SK-N-SH (cell line): ENCODE data around the gene OXTR. TPM values are rescaled to one million over a fixed set of nuclear protein-coding genes. Genes with fewer than 3 reads are reported as not detected.

Experiments used
- CTCF ChIA-PET: fragments of 300-600, 350-600 bp; formaldehyde crosslinking; extraction: SDS; loops from one replicate; lab custom pipeline; 2021; lab: Yijun Ruan, JAX
- POLR2A ChIA-PET: fragments of 350-600 bp; sonication (Branson Sonifier 250); formaldehyde crosslinking; extraction: SDS; loops from one replicate; lab custom pipeline; 2020; ENCODE audit warnings: antibody characterized with exemption, inconsistent platforms; lab: Yijun Ruan, JAX
- DNase-seq: peaks from one replicate; pipeline ENCODE4 v3.0.0; 2012
- H2AFZ ChIP-seq: fragments of 200-600 bp; sonication (generic); 2 replicates; pipeline ENCODE4 v1.8.1; 2016; ENCODE audit warnings: antibody characterized with exemption, mild to moderate bottlenecking, low read depth
- H3F3A ChIP-seq: fragments of 200-600 bp; sonication (generic); replicated peaks from 2 replicates; pipeline ENCODE3; 2016; ENCODE audit warnings: antibody characterized with exemption, mild to moderate bottlenecking; ENCODE audit not compliant: insufficient read depth
- H3K27ac ChIP-seq, 2 experiments: fragments of 200-500 bp in 1 of 2; fragments of 200-600 bp in 1 of 2; sonication (Bioruptor generic) in 1 of 2; sonication (generic), shearing (Covaris generic) in 1 of 2; 2 replicates each; pipeline versions ENCODE4 v1.5.1 to v1.6.1; 2014 to 2016; ENCODE audit warnings: low read depth in 2 of 2, inconsistent platforms in 1 of 2, low read length in 1 of 2, mild to moderate bottlenecking in 1 of 2, mixed read lengths in 1 of 2
- H3K27me3 ChIP-seq: fragments of 200-600 bp; sonication (generic), shearing (Covaris generic); 2 replicates; pipeline ENCODE4 v1.6.1; 2016; ENCODE audit warnings: mixed run types; ENCODE audit not compliant: insufficient read depth
- H3K36me3 ChIP-seq, 2 experiments: fragments of 200-500 bp in 1 of 2; fragments of 200-600 bp in 1 of 2; sonication (Bioruptor generic) in 1 of 2; sonication (generic) in 1 of 2; replicated peaks in 1 of 2; 2 replicates each; pipeline versions ENCODE3 to v1.5.1; 2014 to 2016; ENCODE audit warnings: low read length in 1 of 2, mild to moderate bottlenecking in 1 of 2; ENCODE audit not compliant: insufficient read depth in 2 of 2, control insufficient read depth in 1 of 2
- H3K4me1 ChIP-seq, 2 experiments: fragments of 200-500 bp in 1 of 2; fragments of 200-600 bp in 1 of 2; sonication (Bioruptor generic) in 1 of 2; sonication (generic), shearing (Covaris generic) in 1 of 2; 2 replicates each; pipeline versions ENCODE4 v1.5.1 to v1.6.1; 2014 to 2016; ENCODE audit warnings: low read depth in 1 of 2, low read length in 1 of 2, mixed run types in 1 of 2; ENCODE audit not compliant: insufficient read depth in 2 of 2, control insufficient read depth in 1 of 2
- H3K4me2 ChIP-seq: fragments of 200-600 bp; sonication (generic), shearing (Covaris generic); 2 replicates; pipeline ENCODE4 v1.6.1; 2017; ENCODE audit warnings: mixed run types
- H3K4me3 ChIP-seq, 2 experiments: fragments of 200-500 bp in 1 of 2; fragments of 200-600 bp in 1 of 2; sonication (Bioruptor generic) in 1 of 2; sonication (generic), shearing (Covaris generic) in 1 of 2; 2 replicates each; pipeline versions ENCODE4 v1.5.1 to v1.8.1; 2014 to 2016; ENCODE audit warnings: low read depth in 2 of 2, inconsistent platforms in 1 of 2, low read length in 1 of 2, mild to moderate bottlenecking in 1 of 2, mixed read lengths in 1 of 2, moderate library complexity in 1 of 2
- H3K79me2 ChIP-seq: fragments of 200-600 bp; sonication (generic); 2 replicates; pipeline ENCODE4 v1.8.1; 2017; ENCODE audit warnings: mild to moderate bottlenecking; ENCODE audit not compliant: insufficient read depth
- H3K9ac ChIP-seq: fragments of 200-600 bp; sonication (generic); 2 replicates; pipeline ENCODE4 v1.6.1; 2017; ENCODE audit warnings: mixed run types
- H3K9me2 ChIP-seq: fragments of 200-600 bp; sonication (generic); 2 replicates; pipeline ENCODE4 v1.6.1; 2017; ENCODE audit warnings: mixed run types
- H3K9me3 ChIP-seq: fragments of 200-600 bp; sonication (generic); 2 replicates; pipeline ENCODE4 v1.6.1; 2017; ENCODE audit warnings: mixed run types, mild to moderate bottlenecking, moderate library complexity
- H4K20me1 ChIP-seq: fragments of 200-600 bp; sonication (generic); 2 replicates; pipeline ENCODE4 v1.6.1; 2017; ENCODE audit warnings: mild to moderate bottlenecking, mixed run types; ENCODE audit not compliant: insufficient read depth
- CHD2 ChIP-seq: fragments of 150-350 bp; IDR thresholded peaks from 2 replicates; pipeline ENCODE4 v1.6.1; 2018; ENCODE audit warnings: low read length; ENCODE audit not compliant: partially characterized antibody
- ELF1 ChIP-seq: IDR thresholded peaks from 2 replicates; pipeline ENCODE4 v1.4.0; 2012
- EP300 ChIP-seq, 2 experiments: IDR thresholded peaks; 2 replicates each; pipeline versions ENCODE4 v1.4.0 to v1.6.1; 2012; ENCODE audit warnings: borderline replicate concordance in 1 of 2, low read depth in 1 of 2, low read length in 1 of 2
- FOSL2 ChIP-seq: IDR thresholded peaks from 2 replicates; pipeline ENCODE4 v1.4.0; 2012; ENCODE audit warnings: low read depth, mild to moderate bottlenecking, moderate library complexity, borderline replicate concordance
- FOXM1 ChIP-seq: IDR thresholded peaks from 2 replicates; pipeline ENCODE4 v1.4.0; 2012; ENCODE audit warnings: low read depth, mild to moderate bottlenecking
- GATA2 ChIP-seq: sonication (generic); formaldehyde crosslinking; IDR thresholded peaks from 2 replicates; pipeline ENCODE4 v1.5.0; 2020; ENCODE audit warnings: mild to moderate bottlenecking, missing genetic modification reagents
- JUND ChIP-seq: IDR thresholded peaks from 2 replicates; pipeline ENCODE4 v1.4.0; 2012
- MEF2A ChIP-seq: IDR thresholded peaks from 2 replicates; pipeline ENCODE4 v1.4.0; 2012; ENCODE audit warnings: low read depth, borderline replicate concordance
- NFIC ChIP-seq: IDR thresholded peaks from 2 replicates; pipeline ENCODE4 v1.4.0; 2012; ENCODE audit warnings: borderline replicate concordance
- NRF1 ChIP-seq: IDR thresholded peaks from 2 replicates; pipeline ENCODE4 v1.6.1; 2012; ENCODE audit warnings: low read depth, mild to moderate bottlenecking, low read length
- POLR2AphosphoS5 ChIP-seq: IDR thresholded peaks from 2 replicates; pipeline ENCODE4 v1.6.1; 2012; ENCODE audit warnings: low read depth, low read length
- RFX5 ChIP-seq: IDR thresholded peaks from 2 replicates; pipeline ENCODE4 v1.6.1; 2012; ENCODE audit warnings: mild to moderate bottlenecking, improper control_type of control experiment, low read length
- RXRA ChIP-seq: IDR thresholded peaks from 2 replicates; pipeline ENCODE4 v1.4.0; 2012; ENCODE audit warnings: low read depth, mild to moderate bottlenecking, borderline replicate concordance
- SIN3A ChIP-seq: IDR thresholded peaks from 2 replicates; pipeline ENCODE4 v1.6.1; 2012; ENCODE audit warnings: low read depth, mild to moderate bottlenecking, low read length, moderate library complexity, borderline replicate concordance
- TAF1 ChIP-seq: IDR thresholded peaks from 2 replicates; pipeline ENCODE4 v1.6.1; 2012; ENCODE audit warnings: low read depth, mild to moderate bottlenecking, low read length, moderate library complexity, borderline replicate concordance
- USF2 ChIP-seq: fragments of 150-350 bp; IDR thresholded peaks from 2 replicates; pipeline ENCODE4 v1.6.1; 2017; ENCODE audit warnings: antibody characterized with exemption, low read length, low read depth, borderline replicate concordance
- YY1 ChIP-seq: IDR thresholded peaks from 2 replicates; pipeline ENCODE4 v1.4.0; 2012; ENCODE audit warnings: low read depth, mild to moderate bottlenecking
- WGBS: methylation state at CpG from one replicate; pipeline ENCODE4 v1.1.6; 2017; ENCODE audit warnings: low lambda C conversion rate; 5-methylcytosine and 5-hydroxymethylcytosine counted together
- polyA plus RNA-seq, 3 experiments: library from polyadenylated mRNA; depleted of rRNA; stranded (reverse); fragments of >200 nt; gene quantifications; 2 replicates each; pipeline ENCODE4 v1.2.3, GENCODE V29; 2012
- TF ChIP-seq, protein P1 (sequence below): IDR thresholded peaks from 2 replicates; pipeline ENCODE4 v1.4.0; 2012; ENCODE audit warnings: low read depth, borderline replicate concordance
- TF ChIP-seq, protein P2 (sequence below): IDR thresholded peaks from 2 replicates; pipeline ENCODE4 v1.4.0; 2012; ENCODE audit warnings: low read depth, borderline replicate concordance
- TF ChIP-seq, protein P3 (sequence below): IDR thresholded peaks from 2 replicates; pipeline ENCODE4; 2012

Gene OXTR
- polyA plus RNA-seq, 1 of the 3 experiments (the other 2 are of a cell fraction) = 1.8 TPM

DNA sequence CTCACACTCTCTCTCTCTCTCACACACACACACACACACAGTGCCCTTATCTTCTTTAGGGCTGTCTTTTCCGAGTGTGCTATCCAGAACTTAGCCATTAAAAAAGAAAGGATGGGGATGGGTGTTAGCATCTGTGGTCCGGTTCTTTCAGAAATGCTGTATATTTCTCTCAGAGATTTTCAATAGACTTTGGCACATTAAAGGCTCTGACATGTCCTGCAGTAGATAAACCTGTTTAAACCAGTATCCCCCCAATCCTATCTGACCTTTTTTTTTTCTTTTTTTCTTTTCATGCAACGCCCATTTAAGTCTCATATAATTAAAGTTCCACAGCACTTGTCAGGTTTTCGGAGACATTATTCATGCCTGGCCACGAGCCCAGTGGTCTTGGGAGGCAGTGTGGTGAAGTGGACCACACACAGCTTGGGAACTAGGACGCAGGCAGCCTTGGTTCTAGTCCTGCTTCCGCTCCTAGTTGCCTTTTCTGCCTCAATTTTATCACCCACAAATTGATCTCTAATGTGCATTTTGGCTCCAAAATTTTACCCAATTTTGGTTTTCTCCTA lies 22.6 kb downstream of the OXTR start:
- DNase-seq = no peak
- H3K27me3 ChIP-seq = no peaks in the 10 kb centered on the region
- POLR2A ChIA-PET = no interaction called here
- TF ChIP-seq RXRA (no peak), SIN3A (no peak), NRF1 (no peak), USF2 (no peak), JUND (no peak)
- TF ChIP-seq, protein P1, sequence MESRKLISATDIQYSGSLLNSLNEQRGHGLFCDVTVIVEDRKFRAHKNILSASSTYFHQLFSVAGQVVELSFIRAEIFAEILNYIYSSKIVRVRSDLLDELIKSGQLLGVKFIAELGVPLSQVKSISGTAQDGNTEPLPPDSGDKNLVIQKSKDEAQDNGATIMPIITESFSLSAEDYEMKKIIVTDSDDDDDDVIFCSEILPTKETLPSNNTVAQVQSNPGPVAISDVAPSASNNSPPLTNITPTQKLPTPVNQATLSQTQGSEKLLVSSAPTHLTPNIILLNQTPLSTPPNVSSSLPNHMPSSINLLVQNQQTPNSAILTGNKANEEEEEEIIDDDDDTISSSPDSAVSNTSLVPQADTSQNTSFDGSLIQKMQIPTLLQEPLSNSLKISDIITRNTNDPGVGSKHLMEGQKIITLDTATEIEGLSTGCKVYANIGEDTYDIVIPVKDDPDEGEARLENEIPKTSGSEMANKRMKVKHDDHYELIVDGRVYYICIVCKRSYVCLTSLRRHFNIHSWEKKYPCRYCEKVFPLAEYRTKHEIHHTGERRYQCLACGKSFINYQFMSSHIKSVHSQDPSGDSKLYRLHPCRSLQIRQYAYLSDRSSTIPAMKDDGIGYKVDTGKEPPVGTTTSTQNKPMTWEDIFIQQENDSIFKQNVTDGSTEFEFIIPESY = no peak
- H3K4me2 ChIP-seq = no peak overlapping the region
- peaks cover 0 to 2% of the 10 kb centered on the region in 2 experiments for H3K36me3 ChIP-seq
- no peak overlapping the region for H3K9ac ChIP-seq
- H3K9me3 ChIP-seq = no peaks in the 10 kb centered on the region
- no peaks in the 10 kb centered on the region for H3K79me2 ChIP-seq
- no peak overlapping the region for H3K27ac ChIP-seq
- no peak overlapping the region for H2AFZ ChIP-seq
- H3K4me1 ChIP-seq = peaks cover 3 to 5% of the 10 kb centered on the region in 2 experiments; a peak in 3 of 4 replicates
- H3K4me3 ChIP-seq = no peak overlapping the region
- peaks cover 2% of the 10 kb centered on the region for H3F3A ChIP-seq
- CTCF ChIA-PET = interaction anchor here (1.4 kb wide), 1 partner anchor 23 kb away, joined by 4 read pairs; the partner anchor contains the start of gene OXTR
- no peaks in the 10 kb centered on the region for H3K9me2 ChIP-seq
- WGBS = 84% methylated on average over 7 of the region's 7 CpGs
- H4K20me1 ChIP-seq = no peaks in the 10 kb centered on the region

DNA sequence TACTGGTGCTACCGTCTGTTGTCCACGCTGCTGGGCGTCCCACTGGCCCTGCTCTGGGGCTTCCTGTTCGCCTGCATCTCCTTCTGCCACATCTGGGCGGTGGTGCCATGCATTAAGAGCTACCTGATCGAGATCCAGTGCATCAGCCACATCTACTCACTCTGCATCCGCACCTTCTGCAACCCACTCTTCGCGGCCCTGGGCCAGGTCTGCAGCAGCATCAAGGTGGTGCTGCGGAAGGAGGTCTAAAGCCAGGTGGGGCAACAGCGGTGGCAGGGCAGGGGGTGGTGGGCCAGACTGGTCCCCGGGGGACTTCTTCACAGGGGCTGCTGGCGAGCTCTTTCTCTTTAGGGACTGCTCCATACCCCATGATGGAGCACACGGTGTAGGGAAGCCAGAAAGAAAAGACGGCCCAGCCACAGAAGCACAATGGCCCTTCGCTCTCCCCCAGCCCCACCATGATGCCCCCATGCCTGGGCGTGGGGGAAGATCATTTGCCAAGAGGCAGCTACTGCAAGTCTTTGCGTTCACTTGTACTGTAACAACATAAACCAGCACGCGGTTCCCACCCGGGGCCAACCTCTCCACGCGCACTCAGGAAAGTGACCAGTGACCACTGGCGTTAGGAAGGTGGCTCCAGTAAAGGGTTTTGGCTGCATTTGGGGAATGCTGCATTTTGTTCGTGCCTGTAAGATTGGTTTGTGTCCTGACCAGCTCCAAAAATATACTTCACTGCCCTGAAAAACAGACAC lies 23.6 kb downstream of the OXTR start:
- Histone ChIP-seq H3K79me2 (no peaks in the 10 kb centered on the region), H3K9me3 (no peaks in the 10 kb centered on the region), H2AFZ (no peak overlapping the region), H3F3A (peaks cover 8% of the 10 kb centered on the region), H3K27ac (no peak overlapping the region), H4K20me1 (no peaks in the 10 kb centered on the region), H3K4me2 (no peak overlapping the region), H3K4me1 (peaks cover 6 to 13% of the 10 kb centered on the region in 2 experiments), H3K9me2 (no peaks in the 10 kb centered on the region), H3K27me3 (no peaks in the 10 kb centered on the region), H3K36me3 (no peaks in the 10 kb centered on the region), H3K4me3 (no peak overlapping the region), H3K9ac (no peak overlapping the region)
- 90% methylated on average over 22 of the region's 25 CpGs for WGBS
- ChIA-PET CTCF (interaction anchor here (1.3 to 1.9 kb wide), 2 partner anchors 23 to 24 kb away, joined by 3 to 7 read pairs; partner anchors contain the start of gene OXTR), POLR2A (no interaction called here)
- no peak for DNase-seq
- TF ChIP-seq, protein P2, sequence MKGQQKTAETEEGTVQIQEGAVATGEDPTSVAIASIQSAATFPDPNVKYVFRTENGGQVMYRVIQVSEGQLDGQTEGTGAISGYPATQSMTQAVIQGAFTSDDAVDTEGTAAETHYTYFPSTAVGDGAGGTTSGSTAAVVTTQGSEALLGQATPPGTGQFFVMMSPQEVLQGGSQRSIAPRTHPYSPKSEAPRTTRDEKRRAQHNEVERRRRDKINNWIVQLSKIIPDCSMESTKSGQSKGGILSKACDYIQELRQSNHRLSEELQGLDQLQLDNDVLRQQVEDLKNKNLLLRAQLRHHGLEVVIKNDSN = no peak
- TF ChIP-seq CHD2 = no peak
- no peak for TF ChIP-seq GATA2 (CRISPR knock-in tag)
- TF ChIP-seq, protein P1 = no peak
- TF ChIP-seq MEF2A = no peak
- no peak for TF ChIP-seq TAF1
- no peak for TF ChIP-seq POLR2AphosphoS5
- TF ChIP-seq, protein P3, sequence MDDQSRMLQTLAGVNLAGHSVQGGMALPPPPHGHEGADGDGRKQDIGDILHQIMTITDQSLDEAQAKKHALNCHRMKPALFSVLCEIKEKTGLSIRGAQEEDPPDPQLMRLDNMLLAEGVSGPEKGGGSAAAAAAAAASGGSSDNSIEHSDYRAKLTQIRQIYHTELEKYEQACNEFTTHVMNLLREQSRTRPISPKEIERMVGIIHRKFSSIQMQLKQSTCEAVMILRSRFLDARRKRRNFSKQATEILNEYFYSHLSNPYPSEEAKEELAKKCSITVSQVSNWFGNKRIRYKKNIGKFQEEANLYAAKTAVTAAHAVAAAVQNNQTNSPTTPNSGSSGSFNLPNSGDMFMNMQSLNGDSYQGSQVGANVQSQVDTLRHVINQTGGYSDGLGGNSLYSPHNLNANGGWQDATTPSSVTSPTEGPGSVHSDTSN = no peak
- TF ChIP-seq SIN3A = no peak
- TF ChIP-seq ELF1 = no peak
- TF ChIP-seq FOSL2 = no peak
- no peak for TF ChIP-seq RFX5
- TF ChIP-seq YY1 = no peak
- no peak for TF ChIP-seq JUND
- TF ChIP-seq NFIC = no peak
- no peak for TF ChIP-seq FOXM1
- TF ChIP-seq RXRA = no peak
- TF ChIP-seq EP300 (IDR thresholded peaks at IDR 0.05; ENCODE audit: borderline replicate concordance in 1 of 2, low read depth in 1 of 2, low read length in 1 of 2) = no peak
